Measurements from ENCODE around the gene STMN1. TPM values are rescaled to one million over a fixed set of nuclear protein-coding genes. Genes with fewer than 3 reads are reported as not detected.

Gene STMN1
- total and polyA plus RNA-seq, 9 of the 15 experiments (the other 6 are each of a cell fraction or from before 2014, with no cell fraction given): 269 to 2,153 (median 595) TPM

- TF ChIP-seq ZBTB2 (IDR thresholded peaks at IDR 0.05) (peak; percentile 89), ZNF224 (CRISPR knock-in tag; IDR thresholded peaks at IDR 0.05) (no peak), L3MBTL2 (IDR thresholded peaks at IDR 0.05) (no peak; the same call in 1 of the 2 replicates), NCOA2 (IDR thresholded peaks at IDR 0.05; ENCODE audit: partially characterized antibody in 2 of 2) (no peak), CTCFL (IDR thresholded peaks at IDR 0.05; ENCODE audit: borderline replicate concordance, insufficient read depth, low read depth, low read length, poor library complexity, severe bottlenecking) (no peak), STAT5A (IDR thresholded peaks at IDR 0.05; ENCODE audit: borderline replicate concordance, low read length) (no peak), EHMT2 (IDR thresholded peaks at IDR 0.05) (no peak), POU5F1 (IDR thresholded peaks at IDR 0.05; ENCODE audit: borderline replicate concordance, low read depth, low read length, partially characterized antibody) (no peak), CHD7 (IDR thresholded peaks at IDR 0.05; ENCODE audit: low read depth, low read length) (no peak), ZC3H8 (IDR thresholded peaks at IDR 0.05) (no peak), KLF10 (CRISPR knock-in tag; IDR thresholded peaks at IDR 0.05) (no peak)
These were observed 44.6 kb downstream of the STMN1 start (continued) for GRCh38 chr1:25861316-25862286.
